ENCODE measurements around the gene ZNF407. TPM values are rescaled to one million over a fixed set of nuclear protein-coding genes. Genes with fewer than 3 reads are reported as not detected.

ZNF407 gene
- polyA plus RNA-seq, 6 donors from 2014 or later, result 1.6 to 9.5 (median 4.9) TPM

- H3K4me1 Mint-ChIP-seq, result no peaks in the 10 kb centered on the region
- no peak for ATAC-seq (ENCODE audit: low read depth in 2 of 2)
- no peaks in the 10 kb centered on the region for H3K27me3 Mint-ChIP-seq
- no peaks in the 10 kb centered on the region for H3K9me3 Mint-ChIP-seq
- H3K36me3 Mint-ChIP-seq, result peaks cover 7 to 8% of the 10 kb centered on the region in 2 donors
- no peak overlapping the region for H3K27ac Mint-ChIP-seq
- no peak for DNase-seq
- H3K4me3 Mint-ChIP-seq, result no peak overlapping the region
Observed at GRCh38 chr18:74928194-74928968, 330.7 kb downstream of the ZNF407 start.

- H3K27ac Mint-ChIP-seq, result no peak overlapping the region
- H3K36me3 Mint-ChIP-seq, result peaks cover 7 to 8% of the 10 kb centered on the region in 2 donors
- H3K9me3 Mint-ChIP-seq, result no peaks in the 10 kb centered on the region
- no peak overlapping the region for H3K4me3 Mint-ChIP-seq
- DNase-seq (no peak), ATAC-seq (ENCODE audit: low read depth in 2 of 2) (no peak)
- H3K4me1 Mint-ChIP-seq, result no peaks in the 10 kb centered on the region
- H3K27me3 Mint-ChIP-seq, result no peaks in the 10 kb centered on the region
Observed at GRCh38 chr18:74929110-74929509, 331.4 kb downstream of the ZNF407 start.

- Mint-ChIP-seq H3K27me3 (no peaks in the 10 kb centered on the region), H3K9me3 (no peaks in the 10 kb centered on the region), H3K27ac (no peak overlapping the region), H3K36me3 (peaks cover 7 to 8% of the 10 kb centered on the region in 2 donors), H3K4me1 (no peaks in the 10 kb centered on the region), H3K4me3 (no peak overlapping the region)
- DNase-seq, result no peak
- ATAC-seq (ENCODE audit: low read depth in 2 of 2), result no peak
Observed at GRCh38 chr18:74930616-74931015, 332.9 kb downstream of the ZNF407 start.

GRCh38 chr18:74933930-74934329 is 336.3 kb downstream of the ZNF407 start:
- Mint-ChIP-seq H3K27ac (no peak overlapping the region), H3K9me3 (no peaks in the 10 kb centered on the region), H3K4me1 (no peaks in the 10 kb centered on the region), H3K4me3 (no peak overlapping the region), H3K36me3 (peaks cover 4 to 8% of the 10 kb centered on the region in 2 donors), H3K27me3 (no peaks in the 10 kb centered on the region)
- ATAC-seq (ENCODE audit: low read depth in 2 of 2), result no peak
- DNase-seq, result no peak

GRCh38 chr18:74935434-74935833 is 337.8 kb downstream of the ZNF407 start:
- DNase-seq, result no peak
- H3K4me1 Mint-ChIP-seq, result peaks cover 0 to 5% (median 0%) of the 10 kb centered on the region in 3 donors
- H3K27ac Mint-ChIP-seq, result peak overlapping the region in 1 of 6 donors; percentile 53
- no peaks in the 10 kb centered on the region for H3K9me3 Mint-ChIP-seq
- peaks cover 4 to 5% of the 10 kb centered on the region in 2 donors for H3K36me3 Mint-ChIP-seq
- H3K27me3 Mint-ChIP-seq, result no peaks in the 10 kb centered on the region
- no peak overlapping the region for H3K4me3 Mint-ChIP-seq
- ATAC-seq (ENCODE audit: low read depth in 2 of 2), result no peak

DNA sequence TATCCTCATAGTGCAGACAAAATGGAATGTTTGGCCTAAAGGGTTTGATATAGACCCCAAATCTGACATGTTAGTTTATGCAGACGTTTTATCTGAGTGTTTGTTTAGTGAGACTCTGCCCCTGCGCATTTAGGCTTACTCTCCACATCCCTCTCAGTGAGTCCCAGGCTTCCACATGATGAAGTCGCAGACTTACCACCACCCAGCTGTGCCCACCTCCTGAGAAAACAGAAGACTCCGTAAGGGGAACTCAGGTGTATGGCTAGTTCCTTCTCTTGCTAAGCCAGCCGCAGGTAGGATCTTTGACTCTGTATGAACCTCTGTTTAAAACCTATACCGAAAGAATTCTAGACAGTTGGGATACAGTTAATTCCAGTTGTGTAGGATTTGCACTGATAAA is 338.7 kb downstream of the ZNF407 start:
- peaks cover 0 to 4% of the 10 kb centered on the region in 2 donors for H3K36me3 Mint-ChIP-seq
- no peak overlapping the region for H3K4me3 Mint-ChIP-seq
- no peaks in the 10 kb centered on the region for H3K9me3 Mint-ChIP-seq
- H3K27ac Mint-ChIP-seq, result peak overlapping the region in 1 of 6 donors; percentile 43
- DNase-seq, result no peak
- H3K4me1 Mint-ChIP-seq, result peaks cover 4 to 12% (median 5%) of the 10 kb centered on the region in 3 donors
- H3K27me3 Mint-ChIP-seq, result no peaks in the 10 kb centered on the region
- no peak for ATAC-seq (ENCODE audit: low read depth in 2 of 2)

DNA sequence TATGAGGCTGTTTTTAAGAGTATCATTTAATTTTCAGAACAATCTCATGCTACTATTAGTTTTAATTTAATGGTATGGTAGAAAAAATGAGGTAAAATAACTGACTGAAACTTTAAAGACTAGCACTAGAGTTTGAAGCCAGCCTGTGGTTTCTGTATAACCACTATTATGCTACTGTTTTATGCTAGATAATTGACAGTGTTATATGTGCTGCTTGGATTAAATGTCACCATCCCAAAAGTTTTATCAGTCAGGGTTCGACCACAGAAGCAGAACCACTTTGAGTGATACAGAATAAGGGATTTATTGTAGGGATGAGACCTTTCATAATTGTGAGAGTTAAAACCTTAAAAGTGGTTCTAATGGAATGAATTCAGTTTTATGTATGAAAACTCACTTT is 339.6 kb downstream of the ZNF407 start:
- Mint-ChIP-seq H3K36me3 (peaks cover 0 to 4% of the 10 kb centered on the region in 2 donors), H3K9me3 (no peaks in the 10 kb centered on the region), H3K4me1 (peaks cover 12 to 20% (median 14%) of the 10 kb centered on the region in 3 donors), H3K27me3 (no peaks in the 10 kb centered on the region), H3K27ac (no peak overlapping the region), H3K4me3 (no peak overlapping the region)
- no peak for ATAC-seq (ENCODE audit: low read depth in 2 of 2)
- no peak for DNase-seq

GRCh38 chr18:74940856-74941255 is 343.2 kb downstream of the ZNF407 start:
- H3K27ac Mint-ChIP-seq, result peak overlapping the region in 5 of 6 donors; percentile 66 to 91 (median 86)
- H3K27me3 Mint-ChIP-seq, result no peaks in the 10 kb centered on the region

DNA sequence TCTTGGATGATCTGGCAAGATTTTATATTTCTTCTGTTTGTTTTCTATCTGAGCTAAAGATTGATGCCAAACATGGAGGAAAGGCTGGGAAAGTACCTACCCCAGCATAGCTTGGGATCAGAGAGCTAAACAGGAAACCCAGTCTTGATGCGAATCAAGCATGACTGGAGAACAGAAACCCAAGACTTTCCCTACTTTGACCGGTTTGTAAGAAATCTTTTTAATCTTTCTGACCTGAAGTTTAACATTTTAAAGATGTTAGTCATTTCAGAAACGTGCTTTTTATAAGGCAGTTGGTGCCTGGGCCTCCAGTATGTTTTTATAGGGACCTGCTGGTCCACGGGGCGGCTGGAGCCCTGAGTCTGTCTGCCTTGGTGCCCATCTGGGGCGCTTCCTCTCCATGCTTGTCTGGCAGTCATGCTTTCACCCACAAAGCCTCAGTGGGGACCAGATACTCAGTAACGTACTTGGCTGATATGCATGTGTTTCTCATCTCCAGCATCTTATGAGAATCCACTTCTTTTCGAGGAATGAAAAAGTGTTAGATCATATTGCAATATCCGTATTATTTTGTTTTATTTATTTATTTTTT is 344.7 kb downstream of the ZNF407 start:
- Mint-ChIP-seq H3K9me3 (no peaks in the 10 kb centered on the region), H3K4me3 (peak overlapping the region in 7 of 8 donors; percentile 27 to 73 (median 52)), H3K4me1 (peaks cover 16 to 30% (median 24%) of the 10 kb centered on the region in 3 donors), H3K27ac (peak overlapping the region in 5 of 6 donors; percentile 41 to 61 (median 50)), H3K27me3 (no peaks in the 10 kb centered on the region), H3K36me3 (peaks cover 0 to 4% of the 10 kb centered on the region in 2 donors)
- ATAC-seq (ENCODE audit: low read depth in 2 of 2) (peak; percentile 82 to 93), DNase-seq (peak; percentile 7)

More at GRCh38 chr18:74940856-74941255, 343.2 kb downstream of the ZNF407 start:
- no peak for ATAC-seq (ENCODE audit: low read depth in 2 of 2)
- DNase-seq, result no peak
- H3K4me3 Mint-ChIP-seq, result peak overlapping the region in 1 of 8 donors; percentile 52
- no peaks in the 10 kb centered on the region for H3K9me3 Mint-ChIP-seq
- H3K36me3 Mint-ChIP-seq, result peaks cover 0 to 4% of the 10 kb centered on the region in 2 donors
- peaks cover 16 to 30% (median 24%) of the 10 kb centered on the region in 3 donors for H3K4me1 Mint-ChIP-seq

DNA sequence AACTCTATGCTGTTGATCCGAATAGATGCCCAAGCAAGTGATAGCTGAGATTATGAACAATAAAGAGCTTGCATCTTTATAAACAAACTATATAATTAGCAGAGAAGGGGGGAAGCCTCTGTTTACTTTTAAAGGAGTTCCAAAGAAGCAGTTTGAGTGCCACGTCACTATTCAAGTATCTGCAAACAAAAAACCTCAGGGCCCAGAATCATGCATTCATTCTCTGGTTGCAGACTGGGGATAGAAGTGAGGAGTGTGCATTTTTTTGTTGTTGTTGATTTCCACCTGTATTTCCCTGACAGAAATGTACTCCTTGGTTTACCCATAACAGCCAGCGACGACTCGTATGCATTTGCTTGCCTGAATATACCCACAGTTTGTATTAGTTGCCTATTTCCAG is 347.0 kb downstream of the ZNF407 start:
- H3K4me1 Mint-ChIP-seq, result peaks cover 16 to 34% (median 27%) of the 10 kb centered on the region in 3 donors
- H3K27me3 Mint-ChIP-seq, result no peaks in the 10 kb centered on the region
- H3K9me3 Mint-ChIP-seq, result no peaks in the 10 kb centered on the region
- H3K4me3 Mint-ChIP-seq, result no peak overlapping the region
- H3K36me3 Mint-ChIP-seq, result peaks cover 0 to 5% of the 10 kb centered on the region in 2 donors
- H3K27ac Mint-ChIP-seq, result no peak overlapping the region
- no peak for DNase-seq
- no peak for ATAC-seq (ENCODE audit: low read depth in 2 of 2)

GRCh38 chr18:74945774-74946545 is 348.3 kb downstream of the ZNF407 start:
- DNase-seq (no peak), ATAC-seq (ENCODE audit: low read depth in 2 of 2) (no peak)
- peaks cover 0 to 5% of the 10 kb centered on the region in 2 donors for H3K36me3 Mint-ChIP-seq
- no peaks in the 10 kb centered on the region for H3K9me3 Mint-ChIP-seq
- peaks cover 19 to 39% (median 38%) of the 10 kb centered on the region in 3 donors for H3K4me1 Mint-ChIP-seq
- H3K27me3 Mint-ChIP-seq, result no peaks in the 10 kb centered on the region
- H3K27ac Mint-ChIP-seq, result peak overlapping the region in 3 of 6 donors; percentile 4 to 80 (median 76)
- H3K4me3 Mint-ChIP-seq, result no peak overlapping the region

DNA sequence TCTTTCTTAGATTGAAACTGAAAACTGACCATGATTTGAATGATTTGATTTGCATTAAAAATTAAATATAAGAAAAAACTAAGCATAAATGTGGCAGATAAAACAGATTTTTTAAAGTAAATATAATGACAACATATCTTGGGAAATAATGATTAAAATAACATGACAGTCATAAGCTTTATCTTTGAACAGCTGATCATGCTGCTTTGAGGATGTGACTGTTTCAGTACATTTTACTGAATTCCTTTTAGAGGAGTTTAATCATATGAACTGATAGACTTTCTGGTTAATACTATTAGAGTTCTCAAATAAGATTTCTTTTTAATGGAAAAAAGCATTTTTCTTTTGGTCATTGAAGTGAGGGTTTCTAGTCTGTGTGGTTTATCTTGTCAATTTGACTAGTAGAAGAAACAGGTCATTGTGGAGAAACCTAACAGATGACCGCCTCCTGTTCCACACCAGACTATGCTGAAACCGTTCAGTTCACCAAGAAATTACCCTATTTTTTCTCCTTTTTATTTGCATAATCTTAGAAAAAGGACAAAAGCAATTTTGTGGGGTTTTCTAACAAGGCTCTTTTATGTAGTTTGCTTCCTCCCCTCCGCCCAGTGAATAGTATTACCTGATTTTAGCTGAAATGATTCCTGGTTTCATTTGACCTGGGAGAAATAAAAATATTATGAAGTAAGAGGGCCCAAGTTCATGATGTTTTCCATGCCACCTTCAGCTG is 349.1 kb downstream of the ZNF407 start:
- Mint-ChIP-seq H3K4me3 (no peak overlapping the region), H3K9me3 (no peaks in the 10 kb centered on the region), H3K36me3 (peaks cover 0 to 5% of the 10 kb centered on the region in 2 donors), H3K27me3 (no peaks in the 10 kb centered on the region), H3K27ac (peak overlapping the region in 1 of 6 donors; percentile 22), H3K4me1 (peaks cover 18 to 37% (median 36%) of the 10 kb centered on the region in 3 donors)
- DNase-seq (no peak), ATAC-seq (ENCODE audit: low read depth in 2 of 2) (no peak)

- Mint-ChIP-seq H3K4me1 (peaks cover 12 to 31% (median 30%) of the 10 kb centered on the region in 3 donors), H3K27ac (peak overlapping the region in 1 of 6 donors; percentile 52), H3K27me3 (no peaks in the 10 kb centered on the region)
Observed at GRCh38 chr18:74947417-74947816, 349.7 kb downstream of the ZNF407 start.

More at GRCh38 chr18:74947417-74947816, 349.7 kb downstream of the ZNF407 start:
- ATAC-seq (ENCODE audit: low read depth in 2 of 2) (no peak), DNase-seq (no peak)
- peaks cover under 1 to 5% of the 10 kb centered on the region in 2 donors for H3K36me3 Mint-ChIP-seq
- H3K9me3 Mint-ChIP-seq, result no peaks in the 10 kb centered on the region
- H3K4me3 Mint-ChIP-seq, result no peak overlapping the region
